ENCODE results near the gene XIST. TPM values are rescaled to one million over a fixed set of nuclear protein-coding genes. Genes with fewer than 3 reads are reported as not detected.

Gene XIST
- total and polyA plus RNA-seq, 2 of the 8 experiments (the other 6 are each of a cell fraction or from before 2014, with no cell fraction given): 0.06 to 0.19 TPM

- WGBS, 2 experiments (ENCODE audit: extremely low coverage in 1 of 2, insufficient coverage in 1 of 2, insufficient read length in 1 of 2, insufficient replicate concordance in 2 of 2, low coverage in 1 of 2, low lambda C conversion rate in 2 of 2, missing lambda C conversion rate in 1 of 2): 44% methylated on average over 1 of the region's 1 CpG; no CpG with 5 or more reads in 1 of the 2 experiments
- DNase-seq (ENCODE audit: low read depth in 1 of 2, low spot score in 2 of 2) (no peak), FAIRE-seq (no peak)
- no peak overlapping the region for H2BK12ac ChIP-seq (ENCODE audit: low read depth, low read length)
- no peak overlapping the region for H3K4ac ChIP-seq (replicated peaks; ENCODE audit: insufficient read length, low read depth, low read length)
- H3K36me3 ChIP-seq (ENCODE audit: control insufficient read depth in 2 of 4, insufficient read depth in 4 of 4, low read length in 3 of 4): no peaks in the 10 kb centered on the region
- no peak overlapping the region for H4K8ac ChIP-seq (ENCODE audit: extremely low read depth, insufficient read depth, low read length)
- no peaks in the 10 kb centered on the region for H3K27me3 ChIP-seq (replicated peaks in 1 of 4; ENCODE audit: control insufficient read depth in 3 of 4, extremely low read depth in 1 of 4, insufficient read depth in 3 of 4, low read length in 3 of 4)
- no peak overlapping the region for H2BK15ac ChIP-seq (ENCODE audit: low read length)
- no peaks in the 10 kb centered on the region; a peak in 1 of 4 replicates for H3K9me3 ChIP-seq (ENCODE audit: insufficient read depth in 2 of 2, low read depth in 1 of 2, low read length in 1 of 2)
- H3K4me3 ChIP-seq (ENCODE audit: extremely low read depth in 1 of 4, insufficient read depth in 2 of 4, low read depth in 3 of 4, low read length in 4 of 4): no peak overlapping the region
- peaks cover 0 to 3% (median 0%) of the 10 kb centered on the region in 4 experiments; a peak in 1 of 7 replicates for H3K4me1 ChIP-seq (replicated peaks in 1 of 4; ENCODE audit: control insufficient read depth in 3 of 4, insufficient read depth in 4 of 4, low read length in 3 of 4)
- no peak overlapping the region for H3K56ac ChIP-seq (replicated peaks; ENCODE audit: insufficient read length, low read depth, low read length)
- POLR2A ChIA-PET (ENCODE audit: partially characterized antibody): no interaction called here
- no peak overlapping the region for H3K9ac ChIP-seq (replicated peaks in 1 of 4; ENCODE audit: extremely low read depth in 1 of 4, low read depth in 3 of 4, low read length in 3 of 4)
- H4K5ac ChIP-seq (ENCODE audit: insufficient read length, low read depth, low read length): no peak overlapping the region
- H2AFZ ChIP-seq (ENCODE audit: low read length): no peak overlapping the region
- H3K23me2 ChIP-seq (ENCODE audit: low read depth, low read length): no peaks in the 10 kb centered on the region
- no peak overlapping the region for H3K4me2 ChIP-seq (ENCODE audit: insufficient read depth in 1 of 2, low read depth in 2 of 2, low read length in 2 of 2)
- H2AK5ac ChIP-seq (ENCODE audit: low read depth, low read length): no peak overlapping the region
- CTCF ChIA-PET (ENCODE audit: partially characterized antibody): no interaction called here
- no peaks in the 10 kb centered on the region for H4K20me1 ChIP-seq (replicated peaks in 1 of 2; ENCODE audit: control insufficient read depth in 1 of 2, insufficient read depth in 2 of 2, low read length in 2 of 2)
- H3K79me1 ChIP-seq (ENCODE audit: low read depth, low read length): no peaks in the 10 kb centered on the region
- no peak overlapping the region for H2BK5ac ChIP-seq (ENCODE audit: low read depth, low read length)
- H2BK120ac ChIP-seq (replicated peaks; ENCODE audit: low read depth, low read length): no peak overlapping the region
- TF ChIP-seq RBBP5 (IDR thresholded peaks at IDR 0.05; ENCODE audit: borderline replicate concordance, low read depth, low read length): no peak
- no peak for TF ChIP-seq EP300 (IDR thresholded peaks at IDR 0.05; ENCODE audit: borderline replicate concordance in 1 of 2, low read depth in 2 of 2, low read length in 2 of 2)
- no peak for TF ChIP-seq GABPA (IDR thresholded peaks at IDR 0.05; ENCODE audit: borderline replicate concordance, insufficient read depth, low read length)
- no peak for TF ChIP-seq CTBP2 (IDR thresholded peaks at IDR 0.05; ENCODE audit: borderline replicate concordance, insufficient read depth, insufficient read length, low read length)
- no peak for TF ChIP-seq RNF2 (IDR thresholded peaks at IDR 0.05; ENCODE audit: borderline replicate concordance, low read depth, low read length, missing control alignments, poor library complexity, severe bottlenecking)
- no peak for TF ChIP-seq CREB1 (IDR thresholded peaks at IDR 0.05)
- no peak for TF ChIP-seq BRCA1 (IDR thresholded peaks at IDR 0.05; ENCODE audit: low read depth, low read length)
- no peak for TF ChIP-seq SP1 (IDR thresholded peaks at IDR 0.05; ENCODE audit: low read depth, low read length)
- no peak for TF ChIP-seq POLR2AphosphoS5 (IDR thresholded peaks at IDR 0.05; ENCODE audit: low read depth, low read length)
- H3K79me2 ChIP-seq (ENCODE audit: control insufficient read depth in 1 of 2, insufficient read depth in 2 of 2, low read length in 2 of 2): no peaks in the 10 kb centered on the region
- no peak overlapping the region for H2BK20ac ChIP-seq (ENCODE audit: low read length)
- H3K18ac ChIP-seq (ENCODE audit: extremely low read depth, low read length): no peak overlapping the region
- H3K14ac ChIP-seq (ENCODE audit: insufficient read length): no peak overlapping the region
- no peak overlapping the region for H4K91ac ChIP-seq (replicated peaks; ENCODE audit: insufficient read length, low read length)
- H3K27ac ChIP-seq (ENCODE audit: low read depth, low read length): no peak overlapping the region
- no peak overlapping the region for H3K23ac ChIP-seq (ENCODE audit: insufficient read length)
Observed at GRCh38 chrX:73785493-73785892, 67.0 kb downstream of the XIST start.
